HK-2 (cell line): Measurements from ENCODE around the gene PAPLN.

Experiments used
- DNase-seq: peaks from one replicate; pipeline ENCODE4 v3.0.0-alpha.2; 2018; ENCODE audit not compliant: unreplicated experiment

The PAPLN gene

GRCh38 chr14:73245480-73246325 lies 8.4 kb downstream of the PAPLN start:
- DNase-seq: no peak

- DNase-seq: no peak
These were observed 9.3 kb downstream of the PAPLN start for GRCh38 chr14:73246387-73247150.

DNA sequence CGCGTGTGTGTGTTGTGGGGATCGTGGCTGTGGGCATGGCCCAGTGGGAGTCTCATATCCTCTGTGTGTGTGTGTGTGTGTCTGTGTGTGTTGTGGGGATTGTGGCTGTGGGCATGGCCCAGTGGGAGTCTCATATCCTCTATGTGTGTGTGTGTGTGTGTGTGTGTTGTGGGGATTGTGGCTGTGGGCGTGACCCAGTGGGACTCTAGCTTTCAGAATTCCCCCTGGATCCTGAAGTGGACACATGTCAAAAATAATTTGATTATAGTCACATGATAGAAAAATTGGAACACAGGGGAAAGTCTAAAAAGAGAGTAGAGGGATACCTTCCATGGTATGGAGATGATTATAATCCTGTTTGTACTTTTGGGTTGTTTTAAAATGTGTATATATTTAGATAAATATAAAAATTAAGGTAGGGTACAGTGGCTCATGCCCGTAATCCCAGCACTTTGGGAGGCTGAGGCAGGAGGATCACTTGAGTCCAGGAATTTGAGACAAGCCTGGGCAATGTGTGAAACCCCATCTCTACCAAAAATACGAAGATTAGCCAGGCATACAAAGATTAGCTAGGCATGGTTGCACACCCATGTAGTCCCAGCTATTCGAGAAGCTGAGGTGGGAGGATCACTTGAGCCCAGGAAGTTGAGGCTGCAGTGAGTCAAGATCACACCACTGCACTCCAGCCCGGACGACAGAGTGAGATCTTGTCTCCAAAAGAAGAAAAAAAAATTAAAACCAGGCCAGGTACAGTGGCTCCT lies 11.0 kb downstream of the PAPLN start:
- peak; percentile 69 for DNase-seq

DNA sequence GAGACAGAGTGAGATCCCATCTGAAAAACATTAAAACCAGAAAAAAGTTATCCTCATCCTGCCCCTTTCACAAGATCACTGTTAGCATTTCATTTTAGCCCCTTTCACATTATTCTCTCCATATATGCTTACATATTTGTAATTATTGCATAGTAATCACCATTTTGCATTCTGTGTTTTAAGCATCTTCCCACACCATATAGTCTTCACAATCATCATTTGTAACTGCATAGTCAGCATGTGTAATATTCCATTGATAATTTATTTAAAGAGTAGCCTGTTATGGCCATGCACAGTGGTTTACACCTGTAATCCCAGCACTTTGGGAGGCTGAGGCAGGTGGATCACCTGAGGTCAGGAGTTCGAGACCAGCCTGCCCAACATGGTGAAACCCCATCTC lies 11.8 kb downstream of the PAPLN start:
- no peak for DNase-seq

DNA sequence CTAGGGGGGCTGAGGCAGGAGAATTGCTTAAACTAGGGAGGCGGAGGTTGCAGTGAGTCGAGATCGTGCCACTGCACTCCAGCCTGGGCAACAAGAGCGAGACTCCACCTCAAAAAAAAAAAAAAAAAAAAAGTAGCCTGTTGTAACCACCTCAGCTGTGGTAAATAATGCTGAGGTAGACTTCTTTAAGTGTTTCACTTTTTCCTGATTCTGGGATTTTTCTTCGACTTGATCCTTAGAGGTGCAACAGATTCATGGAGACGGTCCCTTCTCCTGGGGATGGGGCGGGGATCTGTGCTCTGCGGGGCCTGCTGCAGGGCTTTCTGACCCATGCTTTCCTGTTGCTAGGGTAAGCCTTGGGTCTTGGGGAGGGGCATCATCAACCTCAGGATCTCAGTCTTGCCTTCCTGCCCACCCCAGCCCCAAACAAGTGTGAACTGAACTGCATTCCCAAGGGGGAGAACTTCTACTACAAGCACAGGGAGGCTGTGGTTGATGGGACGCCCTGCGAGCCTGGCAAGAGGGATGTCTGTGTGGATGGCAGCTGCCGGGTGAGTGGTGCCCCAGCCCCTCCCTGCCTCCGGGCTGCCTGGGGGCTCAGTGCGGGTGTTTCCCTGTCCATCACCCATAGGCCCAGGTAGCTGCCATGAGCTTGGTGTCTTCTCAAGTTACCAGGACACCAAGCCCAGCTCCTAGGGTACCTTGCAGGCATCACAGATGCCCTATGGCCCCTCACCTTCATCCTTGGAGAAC lies 12.4 kb downstream of the PAPLN start:
- no peak for DNase-seq

DNA sequence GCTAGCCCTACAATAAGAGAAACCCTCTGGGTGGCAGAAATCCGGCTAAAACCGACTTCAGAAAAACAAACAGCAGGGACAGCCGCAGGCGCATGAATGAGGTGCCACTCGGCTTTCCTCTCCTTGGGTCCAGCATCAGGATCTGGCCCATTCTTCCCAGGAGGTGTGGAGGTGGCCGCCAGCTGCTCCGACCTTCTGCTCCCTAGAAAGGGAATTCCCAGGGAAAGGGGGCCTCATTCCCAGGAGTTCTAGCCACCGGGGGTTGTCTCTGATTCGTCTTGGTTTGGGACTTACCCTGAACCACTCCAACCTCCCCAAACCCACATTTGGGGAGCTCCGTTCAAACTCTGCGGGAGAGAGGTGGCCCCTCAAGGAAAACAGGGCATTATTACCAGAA lies 13.0 kb downstream of the PAPLN start:
- DNase-seq: no peak

DNA sequence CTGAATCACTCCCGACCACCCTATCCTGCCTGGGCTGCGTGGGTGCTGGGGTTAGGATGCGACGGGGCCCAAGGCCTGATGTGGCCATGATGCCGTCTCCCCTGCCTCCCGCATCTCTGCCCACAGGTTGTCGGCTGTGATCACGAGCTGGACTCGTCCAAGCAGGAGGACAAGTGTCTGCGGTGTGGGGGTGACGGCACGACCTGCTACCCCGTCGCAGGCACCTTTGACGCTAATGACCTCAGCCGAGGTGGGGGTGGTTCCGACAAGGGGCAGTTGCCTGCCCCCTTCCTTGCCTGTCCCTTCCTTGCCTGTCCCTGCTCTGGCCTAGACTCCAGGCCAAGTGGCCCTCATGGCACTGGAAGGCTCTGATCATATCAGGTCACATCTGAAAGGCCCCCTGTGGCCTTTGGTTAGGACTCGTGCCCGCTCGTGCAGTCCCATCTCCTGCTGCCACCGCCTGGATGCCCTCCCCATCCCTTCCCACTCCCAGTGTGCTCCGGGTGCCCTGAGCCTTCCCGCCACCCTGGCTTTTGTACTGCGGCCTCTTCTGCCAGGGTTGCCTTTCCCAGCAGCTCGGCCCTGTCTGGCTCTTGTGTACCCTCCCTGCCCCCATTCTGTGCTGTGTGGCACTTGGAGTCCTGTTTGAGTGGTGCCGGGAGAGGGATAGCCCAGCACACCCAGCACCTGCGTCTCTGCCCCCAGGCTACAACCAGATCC lies 13.6 kb downstream of the PAPLN start:
- DNase-seq: no peak

DNA sequence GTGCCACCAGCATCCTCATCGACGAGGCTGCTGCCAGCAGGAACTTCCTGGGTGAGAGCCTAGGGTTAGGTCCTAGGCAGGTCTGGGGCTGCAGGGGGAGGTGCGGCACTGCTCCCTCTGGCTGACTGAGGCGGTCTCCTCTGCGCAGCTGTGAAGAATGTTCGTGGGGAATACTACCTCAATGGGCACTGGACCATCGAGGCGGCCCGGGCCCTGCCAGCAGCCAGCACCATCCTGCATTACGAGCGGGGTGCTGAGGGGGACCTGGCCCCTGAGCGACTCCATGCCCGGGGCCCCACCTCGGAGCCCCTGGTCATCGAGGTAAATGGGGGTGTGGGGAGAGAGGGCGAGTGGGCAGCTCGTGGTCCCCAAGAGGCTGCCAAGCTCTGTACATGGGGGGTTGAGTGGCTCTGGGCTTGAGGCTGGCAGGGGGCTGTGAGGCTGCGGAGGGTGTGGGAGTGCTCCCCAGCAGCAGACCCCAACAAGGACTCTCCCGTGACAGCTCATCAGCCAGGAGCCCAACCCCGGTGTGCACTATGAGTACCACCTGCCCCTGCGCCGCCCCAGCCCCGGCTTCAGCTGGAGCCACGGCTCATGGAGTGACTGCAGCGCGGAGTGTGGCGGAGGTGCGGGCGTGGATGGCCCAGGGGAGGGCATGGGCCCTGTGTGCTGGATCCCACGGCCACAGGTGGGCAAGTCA lies 14.4 kb downstream of the PAPLN start:
- no peak for DNase-seq

- no peak for DNase-seq
These were observed 15.4 kb downstream of the PAPLN start for GRCh38 chr14:73252491-73253322.

DNA sequence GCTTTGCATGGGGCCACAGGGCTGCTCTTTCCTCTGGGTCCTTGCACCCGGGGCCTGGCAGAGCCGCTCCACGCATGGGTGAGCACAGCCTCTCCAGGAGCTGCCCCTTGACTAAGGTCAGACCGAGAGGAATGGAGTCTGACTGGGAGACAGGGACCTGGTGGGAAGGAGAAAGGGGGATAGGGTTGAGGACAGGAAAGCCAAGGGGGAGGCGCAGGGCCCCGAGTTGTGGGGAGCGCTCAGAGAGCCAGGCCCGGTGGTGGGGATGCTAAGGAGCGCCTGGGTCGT lies 16.0 kb downstream of the PAPLN start:
- no peak for DNase-seq

GRCh38 chr14:73253721-73254120 lies 16.4 kb downstream of the PAPLN start:
- no peak for DNase-seq

- DNase-seq: no peak
These were observed 17.1 kb downstream of the PAPLN start for GRCh38 chr14:73254247-73255004.

DNA sequence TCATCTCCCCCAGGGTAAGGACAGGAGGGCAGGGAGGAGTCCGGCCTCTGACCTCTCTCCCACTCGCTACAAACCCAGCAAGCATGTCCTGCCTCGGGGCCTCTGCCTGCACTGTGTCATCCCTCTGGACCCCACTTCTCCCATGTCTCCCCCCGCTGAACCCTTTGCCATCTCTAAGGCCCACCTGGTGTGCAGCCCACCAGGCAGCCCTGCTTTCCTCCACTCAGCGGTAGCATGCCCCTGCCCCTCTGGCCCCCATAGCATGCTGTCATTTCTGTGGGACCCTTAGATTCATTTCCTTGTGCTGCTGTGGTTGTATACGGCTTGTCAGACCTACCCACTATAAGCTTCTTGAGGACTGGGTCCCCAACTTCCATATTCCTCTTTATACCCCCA lies 17.7 kb downstream of the PAPLN start:
- no peak for DNase-seq

GRCh38 chr14:73255693-73256225 lies 18.5 kb downstream of the PAPLN start:
- DNase-seq: no peak

GRCh38 chr14:73258076-73258475 lies 20.8 kb downstream of the PAPLN start:
- DNase-seq: no peak

DNA sequence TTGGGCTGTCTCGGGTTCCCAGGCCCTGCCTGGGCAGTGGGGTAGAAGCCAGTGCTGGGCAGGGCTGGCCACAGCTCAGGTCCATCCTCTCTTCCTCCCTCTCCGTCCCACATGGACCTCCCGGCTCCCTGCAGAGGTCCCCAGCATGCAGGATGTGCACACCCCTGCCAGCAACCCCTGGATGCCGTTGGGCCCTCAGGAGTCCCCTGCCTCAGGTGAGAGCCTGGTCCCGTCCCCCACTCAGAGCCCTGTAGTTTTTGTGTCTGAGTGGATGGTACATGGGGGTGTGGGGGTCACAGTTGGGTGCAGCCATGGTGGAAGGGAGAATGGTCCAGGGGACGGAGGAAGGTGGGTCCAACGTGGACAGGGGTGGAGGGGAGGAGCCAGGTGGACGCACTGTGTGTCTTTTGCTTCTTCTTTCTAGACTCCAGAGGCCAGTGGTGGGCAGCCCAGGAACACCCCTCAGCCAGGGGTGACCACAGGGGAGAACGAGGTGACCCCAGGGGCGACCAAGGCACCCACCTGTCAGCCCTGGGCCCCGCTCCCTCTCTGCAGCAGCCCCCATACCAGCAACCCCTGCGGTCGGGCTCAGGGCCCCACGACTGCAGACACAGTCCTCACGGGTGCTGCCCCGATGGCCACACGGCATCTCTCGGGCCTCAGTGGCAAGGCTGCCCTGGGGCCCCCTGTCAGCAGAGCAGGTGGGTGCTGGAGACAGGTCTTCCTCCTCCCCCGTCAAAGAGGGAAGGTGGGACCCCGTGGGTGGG lies 21.7 kb downstream of the PAPLN start:
- no peak for DNase-seq

GRCh38 chr14:73259837-73260236 lies 22.5 kb downstream of the PAPLN start:
- DNase-seq: no peak

DNA sequence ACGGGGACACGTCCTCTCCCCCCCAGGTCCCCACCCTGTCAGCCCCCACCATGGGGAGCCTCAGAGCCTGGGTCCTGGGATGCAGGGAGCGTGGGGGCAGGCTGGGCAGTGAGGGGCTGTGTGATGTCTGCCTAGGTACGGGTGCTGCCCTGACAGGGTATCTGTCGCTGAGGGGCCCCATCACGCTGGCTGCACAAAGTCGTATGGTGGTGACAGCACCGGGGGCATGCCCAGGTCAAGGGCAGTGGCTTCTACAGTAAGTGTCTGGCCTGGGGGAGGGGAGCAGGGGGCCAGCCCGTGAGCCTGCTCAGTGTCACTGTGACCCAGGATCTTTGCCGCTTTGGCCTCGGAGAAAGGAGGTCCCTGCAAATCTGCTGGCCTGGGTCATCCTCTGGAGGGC lies 23.3 kb downstream of the PAPLN start:
- DNase-seq: no peak
